Stimulated activated naive CD8-positive, alpha-beta T cell treated with anti-CD3 and anti-CD28 coated beads, Interleukin-15, amount 100 ng/mL, for 72 hours (primary cell): ENCODE measurements around the gene HNRNPM.
"Not testable (repeated sequence)": the region's sequence is repeated elsewhere in the genome, so short reads cannot be mapped to it uniquely, and the experiment has no call there.

ENCODE experiments used
- ATAC-seq: fragments of 150-1000 bp; cut with Tn5 transposase; 2 replicates; pipeline ENCODE4 v1.10.0; 2021; ENCODE audit warnings: mild to moderate bottlenecking, moderate library complexity
- DNase-seq, 2 donors: peaks; one replicate each; pipeline ENCODE4 v3.0.0; 2021 to 2022
- H3K27ac Mint-ChIP-seq, 2 donors: one replicate each; pipeline ENCODE4 v1.8.0; 2022; ENCODE audit warnings: mild to moderate bottlenecking in 2 of 2, mixed read lengths in 2 of 2, moderate library complexity in 2 of 2
- H3K27me3 Mint-ChIP-seq: one replicate; pipeline ENCODE4 v1.8.0; 2022; ENCODE audit warnings: mixed read lengths
- H3K4me1 Mint-ChIP-seq: one replicate; pipeline ENCODE4 v1.8.0; 2022; ENCODE audit warnings: mild to moderate bottlenecking, mixed read lengths
- H3K4me3 Mint-ChIP-seq, 2 donors: one replicate each; pipeline ENCODE4 v1.8.0; 2022; ENCODE audit warnings: mild to moderate bottlenecking in 2 of 2, mixed read lengths in 2 of 2, moderate library complexity in 1 of 2
- H3K9me3 Mint-ChIP-seq, 2 donors: one replicate each; pipeline ENCODE4 v1.8.0; 2022; ENCODE audit warnings: mixed read lengths in 2 of 2

Gene HNRNPM

DNA sequence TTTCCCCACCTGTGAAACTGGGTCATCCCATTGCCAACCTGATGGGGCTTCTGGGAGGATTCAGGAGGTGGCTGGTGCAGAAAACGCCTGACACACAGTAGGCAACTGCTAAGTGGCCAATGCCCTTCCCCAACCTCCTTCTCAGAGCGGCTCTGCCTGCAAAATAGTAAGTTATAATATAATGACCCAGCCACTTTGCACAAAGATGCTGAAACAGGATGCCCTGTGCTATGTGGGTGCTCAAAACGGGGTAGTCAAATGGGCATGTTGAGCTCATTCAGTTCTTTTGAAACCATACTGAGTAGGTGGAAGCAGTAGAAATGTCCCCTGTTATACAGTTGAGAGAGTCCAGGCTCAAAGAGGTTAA lies 31.2 kb upstream of the HNRNPM start:
- DNase-seq, result no peak

DNA sequence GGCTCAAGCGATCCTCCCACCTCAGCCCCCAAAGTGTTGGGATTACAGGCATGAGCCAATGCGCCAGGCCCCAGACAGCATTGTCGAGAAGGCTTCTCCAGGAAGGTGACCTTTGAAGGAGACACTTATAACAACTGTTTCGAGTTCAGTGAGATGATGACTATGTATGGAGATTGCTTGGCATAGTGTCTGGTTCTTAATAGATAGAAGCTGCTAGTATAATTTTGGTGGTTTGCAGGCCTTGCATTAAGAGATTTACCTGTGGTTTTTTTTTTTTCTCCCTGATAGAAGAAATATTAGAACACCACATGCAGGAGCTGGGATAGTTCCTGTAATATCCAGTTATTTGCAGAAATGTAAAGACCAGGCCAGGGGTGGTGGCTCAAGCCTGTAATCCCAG lies 28.0 kb upstream of the HNRNPM start:
- H3K4me1 Mint-ChIP-seq, result peaks cover 10% of the 10 kb centered on the region
- no peak overlapping the region for H3K27ac Mint-ChIP-seq
- ATAC-seq, result no peak
- no peak overlapping the region for H3K4me3 Mint-ChIP-seq
- H3K9me3 Mint-ChIP-seq, result no peaks in the 10 kb centered on the region
- DNase-seq, result no peak
- no peaks in the 10 kb centered on the region for H3K27me3 Mint-ChIP-seq

More for the DNA sequence above, 31.2 kb upstream of the HNRNPM start:
- Mint-ChIP-seq H3K4me3 (peak overlapping the region; percentile 53 to 58), H3K9me3 (no peaks in the 10 kb centered on the region), H3K27ac (no peak overlapping the region), H3K27me3 (no peaks in the 10 kb centered on the region), H3K4me1 (peaks cover 10% of the 10 kb centered on the region)
- ATAC-seq, result peak; percentile 3

DNA sequence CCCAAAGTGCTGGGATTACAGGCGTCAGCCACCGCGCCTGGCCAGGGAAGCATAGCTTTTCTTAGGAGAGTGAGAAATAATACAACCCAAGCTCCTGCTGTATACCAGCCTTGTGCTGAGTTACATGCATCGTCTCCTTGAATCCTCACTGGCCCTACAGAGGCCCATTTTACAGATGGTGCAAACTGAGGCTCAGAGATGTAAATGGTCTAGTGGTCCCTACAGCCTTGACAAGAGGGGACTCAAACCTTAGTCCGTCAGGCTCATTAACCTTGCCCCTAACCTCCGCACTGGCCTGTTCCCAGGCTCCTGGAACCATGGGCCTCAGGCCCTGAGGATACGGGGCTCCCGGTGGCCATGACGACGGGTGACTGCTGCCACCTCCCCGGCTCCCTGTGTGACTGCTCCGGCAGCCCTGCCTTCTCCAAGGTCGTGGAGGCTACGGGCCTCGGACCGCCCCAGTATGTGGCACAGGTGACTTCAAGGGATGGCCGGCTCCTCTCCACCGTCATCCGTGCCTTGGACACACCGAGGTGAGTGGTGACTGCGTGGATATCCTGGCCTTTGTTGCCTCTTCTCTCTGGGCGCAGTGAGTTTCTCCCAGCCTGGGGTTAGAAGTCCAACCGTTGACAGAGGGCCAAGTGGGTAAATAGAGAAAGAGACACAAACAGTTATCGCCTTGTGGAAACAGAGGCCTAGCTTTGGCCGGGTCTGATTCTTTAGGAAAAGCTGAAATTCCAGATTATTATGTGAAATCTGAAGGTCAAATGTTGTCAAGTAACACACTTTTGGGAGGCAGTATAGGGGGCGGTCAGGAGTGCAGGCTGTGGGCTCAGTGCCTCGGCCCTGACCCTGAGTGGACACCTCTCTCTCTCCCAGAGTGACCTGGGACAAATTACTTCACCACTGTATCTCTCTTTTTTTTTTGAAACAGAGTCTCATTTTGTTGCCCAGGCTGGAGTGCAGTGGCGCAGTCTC lies 23.0 kb upstream of the HNRNPM start:
- no peaks in the 10 kb centered on the region for H3K4me1 Mint-ChIP-seq
- H3K27me3 Mint-ChIP-seq, result no peaks in the 10 kb centered on the region
- H3K27ac Mint-ChIP-seq, result no peak overlapping the region
- no peaks in the 10 kb centered on the region for H3K9me3 Mint-ChIP-seq
- ATAC-seq (no peak), DNase-seq (no peak)
- H3K4me3 Mint-ChIP-seq, result no peak overlapping the region

DNA sequence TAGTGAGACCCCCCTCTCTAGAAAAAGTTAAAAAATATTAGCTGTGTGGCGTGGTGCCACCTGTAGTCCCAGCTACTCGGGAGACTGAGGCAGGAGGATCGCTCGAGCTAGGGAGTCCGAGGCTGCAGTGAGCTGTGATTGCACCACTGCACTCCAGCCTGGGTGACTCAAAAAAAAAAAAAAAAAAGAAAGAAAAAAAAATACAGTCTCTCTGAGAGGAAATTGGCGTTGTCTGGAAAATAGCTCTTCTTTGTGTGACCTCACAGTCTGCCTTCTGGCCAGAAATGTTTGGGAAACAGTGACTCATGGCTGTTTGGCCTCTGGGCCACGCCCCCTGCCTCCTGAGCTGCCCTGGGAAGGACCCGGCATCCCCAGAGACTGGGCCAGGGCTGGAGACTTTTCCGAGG lies 21.0 kb upstream of the HNRNPM start:
- Mint-ChIP-seq H3K27ac (no peak overlapping the region), H3K9me3 (no peaks in the 10 kb centered on the region), H3K4me1 (no peaks in the 10 kb centered on the region), H3K27me3 (no peaks in the 10 kb centered on the region), H3K4me3 (no peak overlapping the region)
- DNase-seq, result no peak
- ATAC-seq, result no peak

DNA sequence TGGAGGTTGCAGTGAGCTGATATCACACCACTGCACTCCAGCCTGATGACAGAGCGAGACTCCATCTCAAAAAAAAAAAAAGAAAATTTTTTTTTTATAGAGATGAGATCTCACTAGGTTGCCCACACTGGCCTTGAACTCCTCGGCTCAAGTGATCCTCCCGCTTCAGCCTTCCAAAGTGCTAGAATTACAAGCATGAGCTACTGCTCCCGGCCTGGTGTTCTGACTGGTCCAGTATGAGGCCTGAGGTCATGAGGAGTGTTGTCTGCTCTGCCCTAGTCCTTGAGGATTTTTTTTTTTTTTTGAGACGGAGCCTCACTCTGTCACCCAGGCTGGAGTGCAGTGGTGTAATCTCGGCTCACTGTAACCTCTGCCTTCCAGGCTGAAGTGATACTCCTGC lies 19.4 kb upstream of the HNRNPM start:
- not testable (repeated sequence) for DNase-seq, ATAC-seq, H3K9me3 Mint-ChIP-seq, H3K27me3 Mint-ChIP-seq, H3K4me3 Mint-ChIP-seq, H3K4me1 Mint-ChIP-seq
- peak overlapping the region in 1 of 2 donors; percentile 80 for H3K27ac Mint-ChIP-seq

DNA sequence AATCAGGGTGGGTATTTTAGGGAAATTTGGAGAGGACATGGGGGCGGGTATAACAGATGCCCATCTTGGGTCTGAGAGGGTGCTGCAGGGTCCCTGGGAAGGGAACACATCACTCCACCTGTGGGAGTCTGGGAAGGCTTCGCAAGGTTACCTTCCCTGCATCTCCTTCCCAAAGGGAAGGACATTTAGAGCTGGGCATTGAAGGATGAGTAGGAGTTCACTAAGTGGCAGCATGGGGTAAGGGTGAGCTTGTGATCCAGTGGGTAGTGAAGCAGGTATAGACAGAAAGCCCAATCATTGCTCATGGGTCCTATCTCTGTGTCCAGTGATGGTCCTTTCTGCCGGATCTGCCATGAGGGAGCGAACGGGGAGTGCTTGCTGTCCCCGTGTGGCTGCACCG lies 18.5 kb upstream of the HNRNPM start:
- H3K9me3 Mint-ChIP-seq, result no peaks in the 10 kb centered on the region
- no peak overlapping the region for H3K4me3 Mint-ChIP-seq
- H3K27ac Mint-ChIP-seq, result no peak overlapping the region
- no peak for ATAC-seq
- no peaks in the 10 kb centered on the region for H3K4me1 Mint-ChIP-seq
- no peak for DNase-seq
- no peaks in the 10 kb centered on the region for H3K27me3 Mint-ChIP-seq

DNA sequence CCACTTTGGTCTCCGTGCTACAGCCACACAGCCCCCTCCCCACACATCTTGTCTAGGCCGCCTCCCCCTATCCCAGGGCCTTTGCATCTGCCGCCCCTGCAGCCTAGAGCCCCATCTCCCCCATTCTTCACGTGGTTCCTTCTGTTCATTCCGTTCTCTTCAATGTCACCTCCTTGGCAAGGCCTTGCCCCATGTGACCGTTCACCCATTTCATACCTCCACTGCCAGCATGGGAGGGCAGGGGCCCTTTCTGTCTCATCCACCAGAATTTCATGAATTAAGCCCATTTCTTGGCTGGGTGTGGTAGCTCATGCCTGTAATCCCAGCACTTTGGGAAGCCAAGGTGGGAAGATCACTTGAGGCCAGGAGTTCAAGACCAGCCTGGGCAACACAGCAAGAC lies 15.7 kb upstream of the HNRNPM start:
- ATAC-seq (no peak), DNase-seq (no peak)
- Mint-ChIP-seq H3K4me3 (no peak overlapping the region), H3K4me1 (no peaks in the 10 kb centered on the region), H3K27ac (no peak overlapping the region), H3K9me3 (no peaks in the 10 kb centered on the region), H3K27me3 (no peaks in the 10 kb centered on the region)

DNA sequence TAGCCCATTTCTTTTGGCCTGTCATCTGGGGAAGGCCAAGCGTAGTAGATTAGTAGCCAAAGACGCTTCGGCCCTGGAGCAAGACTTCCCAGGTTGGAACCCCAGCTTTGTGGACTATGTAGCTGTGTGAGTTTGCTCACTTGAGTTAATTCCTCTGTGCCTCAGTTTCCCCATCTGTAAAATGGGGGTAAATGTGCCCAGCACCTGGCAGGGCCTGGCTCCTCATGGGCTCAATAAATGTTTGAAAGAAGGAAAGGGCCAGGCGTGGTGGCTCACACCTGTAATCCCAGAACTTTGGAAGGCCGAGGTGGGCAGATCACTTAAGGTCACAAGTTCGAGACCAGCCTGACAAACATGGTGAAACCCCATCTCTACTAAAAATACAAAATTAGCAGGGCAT lies 14.9 kb upstream of the HNRNPM start:
- no peak overlapping the region for H3K4me3 Mint-ChIP-seq
- H3K4me1 Mint-ChIP-seq, result no peaks in the 10 kb centered on the region
- no peaks in the 10 kb centered on the region for H3K27me3 Mint-ChIP-seq
- no peak for DNase-seq
- no peaks in the 10 kb centered on the region for H3K9me3 Mint-ChIP-seq
- no peak for ATAC-seq
- no peak overlapping the region for H3K27ac Mint-ChIP-seq

DNA sequence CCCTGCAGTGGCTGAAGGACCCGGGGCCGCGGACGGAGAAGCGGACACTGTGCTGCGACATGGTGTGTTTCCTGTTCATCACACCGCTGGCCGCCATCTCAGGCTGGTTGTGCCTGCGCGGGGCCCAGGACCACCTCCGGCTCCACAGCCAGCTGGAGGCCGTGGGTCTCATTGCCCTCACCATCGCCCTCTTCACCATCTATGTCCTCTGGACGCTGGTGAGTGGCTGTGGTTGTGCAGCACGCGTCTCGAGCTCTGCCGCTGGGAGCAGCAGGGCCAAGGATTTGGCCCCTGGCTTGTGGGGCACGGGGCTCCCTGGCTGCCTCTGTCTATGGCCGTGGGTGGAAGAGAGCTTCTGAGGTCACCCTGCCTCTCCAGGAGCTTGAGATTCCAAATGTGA lies 14.1 kb upstream of the HNRNPM start:
- peaks cover 2% of the 10 kb centered on the region for H3K4me1 Mint-ChIP-seq
- DNase-seq (no peak), ATAC-seq (no peak)
- H3K27me3 Mint-ChIP-seq, result no peaks in the 10 kb centered on the region
- H3K9me3 Mint-ChIP-seq, result no peaks in the 10 kb centered on the region
- H3K4me3 Mint-ChIP-seq, result no peak overlapping the region
- H3K27ac Mint-ChIP-seq, result no peak overlapping the region

DNA sequence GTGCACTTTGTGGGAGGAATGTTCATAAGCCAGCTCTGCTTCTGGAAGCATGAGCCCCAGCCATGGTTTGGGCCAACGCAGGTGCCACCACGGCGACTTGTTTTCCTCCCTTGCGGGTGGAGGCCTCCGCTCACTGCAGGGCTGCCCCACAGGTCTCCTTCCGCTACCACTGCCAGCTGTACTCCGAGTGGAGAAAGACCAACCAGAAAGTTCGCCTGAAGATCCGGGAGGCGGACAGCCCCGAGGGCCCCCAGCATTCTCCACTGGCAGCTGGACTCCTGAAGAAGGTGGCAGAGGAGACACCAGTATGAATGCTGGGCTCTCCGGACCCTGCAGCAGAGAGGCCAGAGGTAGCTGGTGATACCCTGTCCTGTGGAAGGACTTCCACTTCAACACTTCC lies 6.5 kb upstream of the HNRNPM start:
- no peaks in the 10 kb centered on the region for H3K27me3 Mint-ChIP-seq
- no peak overlapping the region for H3K4me3 Mint-ChIP-seq
- H3K9me3 Mint-ChIP-seq, result no peaks in the 10 kb centered on the region
- no peak for DNase-seq
- no peak overlapping the region for H3K27ac Mint-ChIP-seq
- ATAC-seq, result no peak
- peaks cover 7% of the 10 kb centered on the region for H3K4me1 Mint-ChIP-seq

DNA sequence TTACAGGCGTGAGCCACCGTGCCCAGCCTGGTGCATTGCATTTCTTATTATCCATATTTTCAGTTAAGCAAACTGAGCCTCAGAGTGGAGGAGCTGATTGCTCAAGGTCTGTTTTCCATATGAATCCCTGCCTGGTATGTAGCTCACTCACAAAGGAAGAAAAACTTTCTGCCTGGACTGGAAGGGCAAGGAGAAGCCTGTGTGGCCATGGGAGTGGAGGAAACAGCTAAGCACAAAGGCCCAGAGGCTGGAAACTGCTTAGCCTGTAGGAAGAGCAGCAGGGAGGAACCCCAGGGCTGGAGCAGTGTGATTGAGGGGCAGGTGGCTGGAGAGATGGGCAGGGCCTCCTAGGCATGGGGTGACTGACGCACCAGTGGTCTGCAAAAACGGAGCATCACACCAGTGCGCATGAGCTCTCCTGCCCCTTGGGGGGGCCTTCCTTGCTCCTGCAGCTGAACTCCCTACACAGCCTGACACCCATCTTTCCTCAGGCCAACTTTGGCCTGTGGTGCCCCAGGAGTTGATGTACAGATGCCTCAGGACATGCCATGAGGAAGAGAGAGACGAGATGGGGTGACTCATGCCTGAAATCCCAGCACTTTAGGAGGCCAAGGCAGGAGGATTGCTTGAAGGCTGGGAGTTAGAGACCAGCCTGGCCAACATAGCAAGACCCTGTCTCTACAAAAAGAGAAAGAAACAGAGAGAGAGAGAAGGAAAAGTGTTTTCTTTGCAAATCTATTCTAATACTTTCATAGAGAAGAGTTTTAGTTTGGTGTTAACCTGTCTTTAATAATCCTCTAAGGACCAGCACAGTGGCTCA lies 2.8 kb upstream of the HNRNPM start:
- no peak overlapping the region for H3K27ac Mint-ChIP-seq
- no peaks in the 10 kb centered on the region for H3K27me3 Mint-ChIP-seq
- H3K9me3 Mint-ChIP-seq, result no peaks in the 10 kb centered on the region
- peaks cover 20% of the 10 kb centered on the region for H3K4me1 Mint-ChIP-seq
- ATAC-seq (no peak), DNase-seq (no peak)
- no peak overlapping the region for H3K4me3 Mint-ChIP-seq

DNA sequence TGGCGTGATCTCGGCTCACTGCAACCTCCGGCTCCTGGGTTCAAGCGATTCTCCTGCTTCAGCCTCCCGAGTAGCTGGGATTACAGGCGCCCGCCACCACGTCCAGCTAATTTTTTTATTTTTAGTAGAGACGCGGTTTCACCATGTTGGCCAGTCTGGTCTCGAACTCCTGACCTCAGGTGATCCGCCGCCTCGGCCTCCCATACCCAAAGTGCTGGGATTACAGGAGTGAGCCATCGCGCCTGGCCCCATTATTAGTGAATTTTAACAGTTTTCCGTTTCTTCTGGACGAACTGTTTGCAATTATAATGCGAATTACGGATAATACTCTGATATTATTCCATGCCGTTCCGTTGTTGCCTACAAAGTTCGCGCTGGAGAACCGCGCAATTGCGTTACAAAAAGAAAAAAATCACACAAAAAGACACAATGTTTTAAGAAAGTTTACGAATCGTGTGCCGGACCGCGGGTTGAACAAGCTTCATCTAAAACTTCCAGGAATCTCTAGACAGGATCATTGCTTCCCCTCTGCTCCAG lies 567 bp upstream of the HNRNPM start:
- not testable (repeated sequence) for ATAC-seq, H3K27me3 Mint-ChIP-seq, H3K9me3 Mint-ChIP-seq, DNase-seq
- Mint-ChIP-seq H3K4me3 (peak overlapping the region; percentile 91 to 94), H3K4me1 (peaks cover 41% of the 10 kb centered on the region), H3K27ac (peak overlapping the region; percentile 99)

DNA sequence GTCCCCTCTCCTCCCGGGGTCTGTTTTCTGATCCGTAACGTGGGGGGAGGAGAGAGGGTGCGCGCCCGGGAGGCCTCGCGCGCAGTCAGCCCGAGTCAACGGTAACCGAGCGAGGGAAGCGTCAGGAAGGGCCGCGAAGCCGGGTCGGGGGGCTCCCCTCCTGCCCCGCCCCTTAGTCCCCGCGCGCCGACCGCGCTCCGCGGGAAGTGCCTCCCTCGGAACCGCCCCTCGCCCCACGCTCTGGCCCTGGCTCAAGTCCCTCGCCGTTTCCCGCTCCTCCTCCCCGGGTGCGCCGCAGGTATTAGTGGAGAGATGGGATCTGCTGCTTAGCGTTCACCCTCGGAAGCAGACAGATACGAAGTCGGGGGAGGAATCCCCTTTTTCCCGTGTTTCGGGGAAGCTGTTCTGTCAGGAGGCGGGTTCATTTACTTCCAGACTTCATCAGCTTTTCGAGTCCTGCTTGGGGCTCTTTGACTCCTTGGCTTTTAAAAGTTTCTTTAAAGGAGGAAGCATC lies 770 bp downstream of the HNRNPM start:
- Mint-ChIP-seq H3K4me3 (peak overlapping the region; percentile 91 to 94), H3K9me3 (no peaks in the 10 kb centered on the region), H3K4me1 (peaks cover 50% of the 10 kb centered on the region), H3K27ac (peak overlapping the region; percentile 95 to 99), H3K27me3 (no peaks in the 10 kb centered on the region)
- DNase-seq (peak; percentile 39 to 46), ATAC-seq (peak; percentile 25)

DNA sequence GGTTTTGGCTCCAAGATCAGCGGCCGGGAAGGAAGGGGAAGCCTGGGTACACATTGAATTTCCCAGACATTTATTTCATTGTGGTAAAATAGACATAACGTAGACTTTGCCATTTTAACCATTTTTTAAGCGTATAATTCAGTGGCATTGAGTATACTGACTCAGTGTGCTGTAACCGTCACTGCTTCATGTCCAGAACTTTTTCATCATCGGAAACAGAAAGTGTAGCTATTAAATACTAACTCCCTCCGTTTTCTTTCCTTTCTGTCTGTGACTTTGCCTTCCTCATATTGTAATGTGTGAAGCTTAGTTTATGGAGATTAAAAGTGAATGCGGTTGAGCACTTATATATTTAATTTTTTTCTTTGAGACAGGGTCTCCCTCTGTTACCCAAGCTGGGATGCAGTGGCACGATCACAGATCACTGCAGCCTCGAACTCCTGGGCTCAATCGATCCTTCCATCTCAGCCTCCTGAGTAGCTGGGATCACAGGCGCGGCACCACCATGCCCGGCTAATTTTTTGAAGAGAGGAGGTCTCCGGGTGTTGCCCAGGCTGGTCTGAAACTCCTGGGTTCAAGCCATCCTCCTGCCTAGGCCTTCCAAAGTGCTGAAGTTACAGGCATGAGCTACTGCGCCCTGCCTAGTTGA lies 1.4 kb downstream of the HNRNPM start:
- no peak for DNase-seq

DNA sequence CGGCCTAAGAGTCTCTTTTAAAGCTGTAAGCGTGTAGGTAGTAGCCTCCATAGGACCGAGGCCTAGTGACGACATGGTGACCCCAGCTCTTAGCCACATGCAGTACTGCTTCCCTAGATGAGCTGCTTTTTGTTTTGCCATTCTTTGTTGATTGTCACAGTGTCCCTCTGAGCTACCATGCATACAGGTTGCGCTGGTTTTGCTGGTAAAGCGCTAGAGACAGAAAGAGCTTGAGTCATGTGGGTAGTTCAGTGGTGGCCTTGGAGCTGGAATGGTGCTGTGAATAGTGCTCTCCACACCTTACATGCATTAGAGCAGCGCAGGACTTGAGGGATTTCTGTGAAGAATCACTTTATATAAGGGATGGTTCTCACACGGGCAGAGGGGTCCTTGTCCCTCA lies 5.1 kb downstream of the HNRNPM start:
- ATAC-seq, result no peak
- H3K27ac Mint-ChIP-seq, result peak overlapping the region; percentile 61 to 71
- peaks cover 80% of the 10 kb centered on the region for H3K4me1 Mint-ChIP-seq
- no peaks in the 10 kb centered on the region for H3K27me3 Mint-ChIP-seq
- H3K9me3 Mint-ChIP-seq, result no peaks in the 10 kb centered on the region
- peak overlapping the region; percentile 4 to 19 for H3K4me3 Mint-ChIP-seq
- DNase-seq, result no peak

More for the DNA sequence above, 1.4 kb downstream of the HNRNPM start:
- no peak for ATAC-seq
- peak overlapping the region; percentile 95 to 99 for H3K27ac Mint-ChIP-seq
- H3K4me3 Mint-ChIP-seq, result peak overlapping the region; percentile 91 to 94
- H3K4me1 Mint-ChIP-seq, result peaks cover 53% of the 10 kb centered on the region
- no peaks in the 10 kb centered on the region for H3K27me3 Mint-ChIP-seq
- no peaks in the 10 kb centered on the region for H3K9me3 Mint-ChIP-seq
